ENCODE results near the gene ZNF771.
"Not testable (repeated sequence)": the region's sequence is repeated elsewhere in the genome, so short reads cannot be mapped to it uniquely, and the experiment has no call there.

The ZNF771 gene

DNA sequence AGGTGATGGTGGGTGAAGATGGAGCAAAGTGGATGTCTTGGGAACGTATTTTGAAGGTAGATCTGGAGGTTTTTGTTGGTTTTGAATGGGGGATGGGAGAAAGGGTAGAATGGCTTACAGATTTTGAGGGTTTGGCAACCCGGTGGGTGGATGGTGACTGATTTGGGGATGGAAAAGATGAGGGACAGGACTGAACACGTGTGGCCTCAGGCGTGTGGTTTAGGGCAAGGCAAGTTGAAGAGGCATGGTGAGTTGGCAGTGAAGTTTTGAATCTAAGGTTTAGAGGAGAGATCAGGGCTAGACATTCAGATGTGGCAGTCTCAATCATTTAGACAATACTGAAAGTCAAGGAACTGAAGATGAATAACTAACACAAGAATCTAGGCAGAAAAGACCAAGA lies 27.4 kb downstream of the ZNF771 start:
- no peak for DNase-seq (ENCODE audit: low read depth)

- DNase-seq (ENCODE audit: low read depth): no peak
Observed at GRCh38 chr16:30437511-30438046, 30.2 kb downstream of the ZNF771 start.

DNA sequence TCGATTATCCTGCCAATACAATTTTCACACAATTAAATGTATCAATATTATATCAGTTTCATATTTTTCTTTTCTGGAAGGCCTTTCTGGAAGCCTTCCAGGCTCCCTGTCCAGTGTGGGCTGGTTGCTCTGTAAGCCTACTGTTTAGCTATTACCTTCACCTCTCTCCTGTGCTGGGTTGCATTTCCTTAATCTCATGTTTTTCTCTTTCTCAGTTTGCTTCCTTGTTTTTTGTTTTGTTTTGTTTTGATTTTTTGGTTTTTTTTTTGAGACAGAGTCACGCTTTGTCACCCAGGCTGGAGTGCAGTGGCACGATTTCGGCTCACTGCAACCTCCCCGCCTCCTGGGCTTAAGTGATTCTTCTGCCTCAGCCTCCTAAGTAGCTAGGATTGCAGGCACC lies 31.4 kb downstream of the ZNF771 start:
- DNase-seq (ENCODE audit: low read depth): no peak

DNA sequence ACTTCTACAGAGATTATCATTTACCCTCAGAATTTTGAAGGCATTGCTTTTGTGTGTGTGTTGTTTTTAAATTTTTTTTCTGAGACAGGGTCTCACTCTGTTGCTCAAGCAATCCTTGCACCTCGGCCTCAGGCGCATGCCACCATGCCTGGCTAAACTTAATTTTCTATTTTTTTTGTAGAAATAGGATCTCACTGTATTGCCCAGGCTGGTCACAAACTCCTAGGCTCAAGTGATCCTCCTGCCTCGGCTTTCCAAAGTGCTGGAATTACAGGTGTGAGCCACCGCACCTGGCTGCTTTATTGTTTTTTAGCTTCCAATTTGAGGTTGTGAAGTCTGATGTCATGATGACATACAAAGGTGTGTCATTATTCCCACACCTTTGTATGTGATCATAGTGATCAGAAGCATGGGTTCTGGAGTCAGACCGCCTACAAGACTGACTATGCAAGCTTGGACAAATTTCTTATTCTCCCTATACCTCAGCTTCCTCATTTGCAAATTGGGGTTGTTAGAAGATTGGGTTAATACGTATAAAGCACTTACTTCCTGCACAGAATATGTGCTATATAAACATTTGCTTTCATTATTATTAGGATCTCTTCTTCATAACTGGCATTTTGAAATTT lies 32.4 kb downstream of the ZNF771 start:
- DNase-seq (ENCODE audit: low read depth): no peak

DNA sequence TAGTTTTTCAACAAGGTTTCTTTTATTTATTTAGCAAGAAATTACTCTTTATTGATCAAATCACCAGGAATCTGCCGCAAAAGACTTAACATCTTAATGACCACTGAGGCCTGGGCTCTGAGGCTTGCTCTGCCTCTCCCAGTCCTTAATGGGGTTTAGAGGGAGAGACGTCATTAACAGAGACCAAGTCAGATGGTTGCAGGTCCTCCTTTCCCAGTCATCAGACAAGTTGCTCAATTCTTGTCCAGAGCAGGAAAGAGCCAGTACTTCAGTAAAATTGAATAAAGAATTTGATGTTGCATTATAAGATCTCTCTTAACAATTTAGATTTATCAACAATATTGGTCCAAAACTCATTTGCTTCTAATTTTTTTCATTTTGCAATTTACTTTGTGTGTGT lies 36.2 kb downstream of the ZNF771 start:
- DNase-seq (ENCODE audit: low read depth): no peak

- no peak for DNase-seq (ENCODE audit: low read depth)
Observed at GRCh38 chr16:30444231-30445148, 37.1 kb downstream of the ZNF771 start.

GRCh38 chr16:30445149-30445407 lies 37.7 kb downstream of the ZNF771 start:
- DNase-seq (ENCODE audit: low read depth): no peak

GRCh38 chr16:30445408-30446202 lies 38.2 kb downstream of the ZNF771 start, which contains the start of gene SEPHS2:
Gene SEPHS2 (minus strand): TSS chr16:30445874. CDS start chr16:30445727, 147 bp downstream.
- DNase-seq (ENCODE audit: low read depth): peak; percentile 90

DNA sequence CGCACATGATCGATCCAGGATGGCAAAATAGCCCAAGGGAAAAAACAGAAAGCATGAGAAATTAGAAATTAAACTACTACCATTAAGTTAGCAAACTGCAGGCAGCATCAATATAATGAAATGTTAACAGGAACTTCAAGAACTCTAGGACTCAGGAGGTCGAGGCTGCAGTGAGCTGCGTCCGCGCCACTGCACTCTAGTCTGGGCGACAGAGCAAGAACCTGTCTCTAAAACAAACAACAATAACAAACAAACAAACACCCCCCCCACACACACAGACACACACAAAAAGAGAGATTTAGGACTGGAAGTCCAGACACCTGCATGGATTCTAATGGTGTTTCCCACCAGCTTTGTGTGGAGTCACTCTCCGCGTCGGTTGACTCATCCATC lies 38.8 kb downstream of the ZNF771 start:
- no peak for DNase-seq (ENCODE audit: low read depth)

GRCh38 chr16:30447512-30448226 lies 40.3 kb downstream of the ZNF771 start:
- DNase-seq (ENCODE audit: low read depth): no peak

- no peak for DNase-seq (ENCODE audit: low read depth)
Observed at GRCh38 chr16:30449116-30449435, 41.7 kb downstream of the ZNF771 start.

- not testable (repeated sequence) for DNase-seq (ENCODE audit: low read depth)
Observed at GRCh38 chr16:30452709-30453580, 45.5 kb downstream of the ZNF771 start.

GRCh38 chr16:30456302-30456701 lies 48.9 kb downstream of the ZNF771 start:
- no peak for DNase-seq (ENCODE audit: low read depth)

GRCh38 chr16:30457256-30457655 lies 49.9 kb downstream of the ZNF771 start:
- DNase-seq (ENCODE audit: low read depth): no peak

- DNase-seq (ENCODE audit: low read depth): no peak
Observed at GRCh38 chr16:30457743-30458560, 50.5 kb downstream of the ZNF771 start.

DNA sequence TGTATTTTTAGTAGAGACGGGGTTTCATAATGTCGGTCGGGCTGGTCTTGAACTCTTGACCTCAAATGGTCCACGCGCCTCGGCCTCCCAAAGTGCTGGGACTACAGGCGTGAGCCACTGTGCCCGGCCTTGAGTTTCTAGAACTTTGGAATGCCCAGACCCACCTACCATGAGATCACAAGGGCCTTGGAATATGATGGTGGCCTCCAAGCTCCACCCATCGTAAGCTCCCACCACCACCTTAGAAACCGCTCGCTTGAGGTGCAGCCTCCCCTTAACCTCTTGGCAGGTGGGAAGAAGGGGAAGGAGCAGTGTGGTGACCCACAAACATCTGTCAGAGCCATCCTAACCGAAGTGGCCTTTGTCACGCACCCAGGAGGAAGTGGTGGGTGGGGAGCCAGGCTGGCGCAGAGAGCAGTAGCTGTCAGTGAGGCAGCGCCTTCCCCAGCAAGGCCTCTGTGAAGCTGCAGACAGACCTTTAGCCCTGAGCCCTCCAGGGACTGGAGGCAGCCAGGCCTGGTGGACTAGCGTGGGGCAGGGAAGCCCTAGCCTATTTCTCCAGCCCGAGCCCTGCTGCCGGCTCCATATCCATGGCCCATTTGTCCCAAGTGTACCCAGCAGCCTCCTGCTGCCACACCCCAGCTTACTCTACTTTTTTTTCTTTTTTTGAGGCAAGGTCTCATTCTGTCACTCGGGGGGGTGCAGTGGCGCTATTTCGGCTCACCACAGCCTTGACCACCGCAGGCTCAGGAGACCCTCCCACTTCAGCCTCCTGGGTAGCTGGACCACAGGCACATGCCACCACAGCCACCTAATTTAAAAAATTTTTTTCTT lies 51.4 kb downstream of the ZNF771 start:
- DNase-seq (ENCODE audit: low read depth): peak; percentile 51

DNA sequence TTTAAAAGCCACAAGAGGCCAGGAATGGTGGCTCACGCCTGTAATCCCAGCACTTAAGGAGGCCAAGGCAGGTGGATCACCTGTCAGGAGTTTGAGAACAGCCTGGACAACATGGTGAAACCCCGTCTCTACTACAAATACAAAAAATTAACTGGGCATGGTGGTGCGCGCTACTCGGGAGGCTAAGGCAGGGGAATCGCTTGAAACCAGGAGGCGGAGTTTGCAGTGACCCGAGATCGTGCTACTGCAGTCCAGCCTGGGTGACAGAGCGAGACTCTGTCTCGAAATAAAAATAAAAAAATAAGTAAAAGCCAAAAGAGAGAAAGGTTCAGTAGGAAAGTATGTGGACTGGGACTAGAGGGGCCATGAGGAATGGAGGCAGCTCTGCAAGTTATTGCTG lies 52.0 kb downstream of the ZNF771 start:
- no peak for DNase-seq (ENCODE audit: low read depth)

DNA sequence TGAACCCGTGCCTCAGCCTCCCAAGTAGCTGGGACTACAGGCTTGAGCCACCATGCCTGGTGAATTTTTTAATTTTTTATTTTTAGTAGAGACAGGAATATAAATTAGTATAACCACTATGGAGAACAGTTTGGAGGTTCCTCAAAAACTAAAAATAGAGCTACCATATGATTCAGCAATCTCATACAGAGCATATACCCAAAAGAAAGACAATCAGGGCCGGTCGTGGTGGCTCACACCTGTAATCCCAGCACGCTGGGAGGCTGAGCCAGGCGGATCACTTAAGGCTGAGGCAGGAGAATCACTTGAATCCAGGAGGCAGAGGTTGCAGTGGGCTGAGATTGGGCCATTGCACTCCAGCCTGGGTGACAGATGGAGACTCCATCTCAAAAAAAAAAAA lies 54.0 kb downstream of the ZNF771 start:
- not testable (repeated sequence) for DNase-seq (ENCODE audit: low read depth)

DNA sequence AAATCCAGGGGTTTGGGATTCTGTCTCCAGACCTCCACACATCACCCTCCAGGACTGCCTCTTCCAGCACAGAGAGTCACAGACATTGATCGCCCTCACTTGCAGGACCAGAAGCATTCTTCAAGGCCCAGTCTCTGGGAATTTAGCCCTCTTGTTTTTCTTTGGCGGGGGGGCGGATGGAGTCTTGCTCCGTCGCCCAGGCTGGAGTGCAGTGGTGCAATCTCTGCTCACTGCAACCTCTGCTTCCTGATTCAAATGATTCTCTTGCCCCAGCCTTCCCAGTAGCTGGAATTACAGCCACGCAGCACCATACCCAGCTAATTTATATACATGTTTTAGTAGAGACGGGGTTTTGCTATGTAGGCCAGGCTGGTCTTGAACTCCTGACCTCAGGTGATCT lies 56.7 kb downstream of the ZNF771 start:
- DNase-seq (ENCODE audit: low read depth): no peak
